Adrenal gland (tissue), 5 donors: ENCODE measurements around the gene PKD2L1.

Experiments used
- CTCF ChIP-seq, 6 experiments: fragments of 450-650 bp in 4 of 6; fragments of 200-600 bp in 2 of 6; sonication (generic) in 1 of 6; IDR thresholded peaks; 1 replicate in 5 of 6; 2 replicates in 1 of 6; pipeline versions ENCODE4 v1.5.1 to v1.8.0; 2016 to 2021; ENCODE audit warnings: antibody characterized with exemption in 6 of 6, mild to moderate bottlenecking in 2 of 6, moderate library complexity in 1 of 6
- POLR2A ChIP-seq, 2 donors: fragments of 450-650 bp; IDR thresholded peaks; one replicate each; pipeline ENCODE4 v1.6.1; 2017; ENCODE audit warnings: antibody characterized with exemption in 2 of 2, mild to moderate bottlenecking in 2 of 2, moderate library complexity in 1 of 2
- donor health status: DM: no; HTN: no; CAD: no.

GRCh38 chr10:100349672-100350071, 19.6 kb upstream of the PKD2L1 start:
- TF ChIP-seq CTCF (IDR thresholded peaks at IDR 0.05): no peak
- TF ChIP-seq POLR2A (IDR thresholded peaks at IDR 0.05): no peak
